Measurements from ENCODE around the gene CLN3.
"Not testable (repeated sequence)": the region's sequence is repeated elsewhere in the genome, so short reads cannot be mapped to it uniquely, and the experiment has no call there.

CLN3 gene

GRCh38 chr16:28491230-28491969, 474 bp downstream of the CLN3 start:
- Histone ChIP-seq H3K4me1 (ENCODE audit: insufficient read depth, low read length, poor library complexity, severe bottlenecking) (peaks cover 30% of the 10 kb centered on the region), H3K9ac (ENCODE audit: low read depth, low read length, poor library complexity, severe bottlenecking) (peak overlapping the region; percentile 99), H2AFZ (ENCODE audit: low read length) (peak overlapping the region; percentile 79), H3K36me3 (ENCODE audit: insufficient read depth, low read length) (peaks cover 24% of the 10 kb centered on the region; the same call in 1 of the 2 replicates), H3K9me2 (replicated peaks; ENCODE audit: low read depth, low read length) (no peaks in the 10 kb centered on the region), H3K27me3 (ENCODE audit: insufficient read depth, low read length, poor library complexity, severe bottlenecking) (no peaks in the 10 kb centered on the region), H3K79me2 (ENCODE audit: insufficient read depth, low read length) (peaks cover 47% of the 10 kb centered on the region), H3K4me3 (ENCODE audit: low read length, poor library complexity, severe bottlenecking) (peak overlapping the region; percentile 84), H3K9me3 (ENCODE audit: insufficient read depth, low read depth, low read length) (no peaks in the 10 kb centered on the region), H4K20me1 (ENCODE audit: insufficient read depth, low read length, poor library complexity, severe bottlenecking) (peaks cover 6% of the 10 kb centered on the region), H3K4me2 (ENCODE audit: low read depth, low read length, poor library complexity, severe bottlenecking) (peak overlapping the region; percentile 99), H3F3A (ENCODE audit: low read depth) (no peaks in the 10 kb centered on the region)
- TF ChIP-seq CTCF (conservative IDR thresholded peaks at IDR 0.05; ENCODE audit: low read length), result peak; percentile 28; the same call in 1 of the 2 replicates
- TF ChIP-seq EZH2phosphoT487 (IDR thresholded peaks at IDR 0.05; ENCODE audit: borderline replicate concordance), result no peak

- no peaks in the 10 kb centered on the region for H3K9me3 ChIP-seq (ENCODE audit: insufficient read depth, low read depth, low read length)
- TF ChIP-seq CTCF (conservative IDR thresholded peaks at IDR 0.05; ENCODE audit: low read length), result no peak
- no peak for TF ChIP-seq EZH2phosphoT487 (IDR thresholded peaks at IDR 0.05; ENCODE audit: borderline replicate concordance)
- H3F3A ChIP-seq (ENCODE audit: low read depth), result no peaks in the 10 kb centered on the region
These were observed 5.6 kb downstream of the CLN3 start for GRCh38 chr16:28486266-28486665.

GRCh38 chr16:28483361-28483760, 8.5 kb downstream of the CLN3 start:
- not testable (repeated sequence) for H3K79me2 ChIP-seq (ENCODE audit: insufficient read depth, low read length); H3K4me3 ChIP-seq (ENCODE audit: low read length, poor library complexity, severe bottlenecking); H3K9ac ChIP-seq (ENCODE audit: low read depth, low read length, poor library complexity, severe bottlenecking); H3K9me3 ChIP-seq (ENCODE audit: insufficient read depth, low read depth, low read length); H3K27me3 ChIP-seq (ENCODE audit: insufficient read depth, low read length, poor library complexity, severe bottlenecking); H3K9me2 ChIP-seq (replicated peaks; ENCODE audit: low read depth, low read length); H2AFZ ChIP-seq (ENCODE audit: low read length); H3F3A ChIP-seq (ENCODE audit: low read depth); H4K20me1 ChIP-seq (ENCODE audit: insufficient read depth, low read length, poor library complexity, severe bottlenecking); H3K4me2 ChIP-seq (ENCODE audit: low read depth, low read length, poor library complexity, severe bottlenecking); H3K4me1 ChIP-seq (ENCODE audit: insufficient read depth, low read length, poor library complexity, severe bottlenecking)
- H3K36me3 ChIP-seq (ENCODE audit: insufficient read depth, low read length), result peaks cover 49% of the 10 kb centered on the region; the same call in 1 of the 2 replicates

More at GRCh38 chr16:28486266-28486665, 5.6 kb downstream of the CLN3 start:
- no peaks in the 10 kb centered on the region for H3K9me2 ChIP-seq (replicated peaks; ENCODE audit: low read depth, low read length)
- peaks cover 4% of the 10 kb centered on the region for H3K4me1 ChIP-seq (ENCODE audit: insufficient read depth, low read length, poor library complexity, severe bottlenecking)
- no peak overlapping the region for H3K4me3 ChIP-seq (ENCODE audit: low read length, poor library complexity, severe bottlenecking)
- H4K20me1 ChIP-seq (ENCODE audit: insufficient read depth, low read length, poor library complexity, severe bottlenecking), result peaks cover 3% of the 10 kb centered on the region
- no peak overlapping the region for H2AFZ ChIP-seq (ENCODE audit: low read length)
- H3K36me3 ChIP-seq (ENCODE audit: insufficient read depth, low read length), result peaks cover 49% of the 10 kb centered on the region; the same call in 1 of the 2 replicates
- no peak overlapping the region for H3K4me2 ChIP-seq (ENCODE audit: low read depth, low read length, poor library complexity, severe bottlenecking)
- H3K9ac ChIP-seq (ENCODE audit: low read depth, low read length, poor library complexity, severe bottlenecking), result no peak overlapping the region
- peaks cover 8% of the 10 kb centered on the region for H3K79me2 ChIP-seq (ENCODE audit: insufficient read depth, low read length)
- no peaks in the 10 kb centered on the region for H3K27me3 ChIP-seq (ENCODE audit: insufficient read depth, low read length, poor library complexity, severe bottlenecking)

GRCh38 chr16:28482026-28482425, 9.8 kb downstream of the CLN3 start:
- no peaks in the 10 kb centered on the region for H3K9me2 ChIP-seq (replicated peaks; ENCODE audit: low read depth, low read length)
- no peaks in the 10 kb centered on the region for H4K20me1 ChIP-seq (ENCODE audit: insufficient read depth, low read length, poor library complexity, severe bottlenecking)
- no peaks in the 10 kb centered on the region for H3K27me3 ChIP-seq (ENCODE audit: insufficient read depth, low read length, poor library complexity, severe bottlenecking)
- H3F3A ChIP-seq (ENCODE audit: low read depth), result no peaks in the 10 kb centered on the region
- H3K36me3 ChIP-seq (ENCODE audit: insufficient read depth, low read length), result peaks cover 48% of the 10 kb centered on the region; the same call in 1 of the 2 replicates
- H3K4me1 ChIP-seq (ENCODE audit: insufficient read depth, low read length, poor library complexity, severe bottlenecking), result no peaks in the 10 kb centered on the region
- no peaks in the 10 kb centered on the region for H3K79me2 ChIP-seq (ENCODE audit: insufficient read depth, low read length)
- H2AFZ ChIP-seq (ENCODE audit: low read length), result no peak overlapping the region
- no peak overlapping the region for H3K4me2 ChIP-seq (ENCODE audit: low read depth, low read length, poor library complexity, severe bottlenecking)
- H3K9me3 ChIP-seq (ENCODE audit: insufficient read depth, low read depth, low read length), result no peaks in the 10 kb centered on the region
- no peak overlapping the region for H3K4me3 ChIP-seq (ENCODE audit: low read length, poor library complexity, severe bottlenecking)
- H3K9ac ChIP-seq (ENCODE audit: low read depth, low read length, poor library complexity, severe bottlenecking), result no peak overlapping the region
- TF ChIP-seq EZH2phosphoT487 (IDR thresholded peaks at IDR 0.05; ENCODE audit: borderline replicate concordance), result no peak
- TF ChIP-seq CTCF (conservative IDR thresholded peaks at IDR 0.05; ENCODE audit: low read length), result no peak

Data from Loucy (cell line).